GM21447 (cell line): ENCODE results near the gene PRR22.

ENCODE experiments used
- ATAC-seq: cut with Tn5 transposase; IDR thresholded peaks from one replicate; pipeline ENCODE4 v1.9.1; 2021; ENCODE audit not compliant: unreplicated experiment

The PRR22 gene

DNA sequence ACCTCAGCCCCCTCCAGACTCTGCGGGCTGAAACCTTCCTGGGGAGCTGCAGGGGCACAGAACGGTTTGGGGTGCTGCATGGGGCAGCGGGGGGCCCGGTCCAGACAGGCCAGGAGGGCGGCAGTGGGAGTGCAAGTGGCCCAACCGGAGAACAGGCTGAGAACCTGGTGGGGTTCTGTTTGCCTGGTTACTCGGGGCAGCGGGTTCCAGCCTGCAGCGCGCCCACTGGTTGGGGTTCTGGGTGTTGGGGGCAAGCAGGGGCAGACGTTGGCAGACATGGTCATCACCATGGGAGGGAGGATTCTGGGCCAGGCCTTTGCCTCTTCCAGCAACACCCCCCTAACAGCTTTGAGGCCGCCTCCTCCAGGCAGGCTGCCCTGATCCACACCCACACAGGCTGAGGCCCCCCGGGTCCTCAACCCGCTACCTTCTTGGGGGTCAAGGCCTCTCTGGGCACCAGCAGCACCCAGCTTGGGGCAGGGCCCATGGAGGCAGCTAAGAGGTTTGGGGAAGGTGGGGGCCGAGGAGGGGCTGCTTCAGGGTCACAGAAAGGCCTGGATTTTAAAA lies at the start of gene PRR22:
TSS of gene PRR22 (minus strand) at position 166 of the 567 bp plus-strand sequence. CDS start at position 80, 86 bp downstream.
- no peak for ATAC-seq

DNA sequence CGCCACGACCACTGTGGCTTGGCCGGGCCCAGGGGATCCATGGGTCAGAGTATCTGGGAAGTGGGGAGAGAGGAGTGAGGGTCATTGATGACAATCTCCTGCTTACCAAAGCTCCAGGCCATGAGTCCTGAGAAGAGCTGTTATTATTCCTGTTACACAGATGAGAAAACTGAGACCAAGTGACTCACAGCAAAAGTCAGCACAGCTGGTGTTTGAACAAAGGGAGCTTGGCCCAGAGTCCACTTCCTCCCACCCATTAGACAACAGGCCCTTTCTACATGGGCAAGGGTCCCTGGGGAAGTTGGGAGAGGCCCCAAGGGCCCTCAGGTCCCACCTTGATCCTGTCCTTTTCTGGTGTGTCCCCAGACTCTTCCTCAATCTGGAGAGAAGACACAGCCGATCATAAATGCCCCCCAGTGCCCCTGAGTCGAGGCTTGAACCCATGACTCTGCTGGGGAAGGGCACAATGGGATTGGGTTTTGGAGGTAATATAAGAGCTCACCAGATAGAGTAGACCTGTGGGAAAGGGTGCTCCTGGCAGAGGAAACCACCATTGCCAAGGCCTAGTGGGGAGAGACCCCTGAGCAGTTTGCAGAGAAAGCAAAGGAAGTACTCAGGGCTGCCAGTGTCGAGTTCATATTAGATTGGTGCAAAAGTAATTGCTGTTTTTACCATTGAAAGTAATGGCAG lies 48.1 kb upstream of the PRR22 start:
- no peak for ATAC-seq

GRCh38 chr19:5832061-5832460 lies 47.5 kb upstream of the PRR22 start:
- no peak for ATAC-seq

GRCh38 chr19:5831159-5831558 lies 46.6 kb upstream of the PRR22 start:
- no peak for ATAC-seq

GRCh38 chr19:5829567-5830310 lies 45.2 kb upstream of the PRR22 start:
- ATAC-seq = no peak

- ATAC-seq = no peak
Observed at GRCh38 chr19:5828661-5829566, 44.4 kb upstream of the PRR22 start.

DNA sequence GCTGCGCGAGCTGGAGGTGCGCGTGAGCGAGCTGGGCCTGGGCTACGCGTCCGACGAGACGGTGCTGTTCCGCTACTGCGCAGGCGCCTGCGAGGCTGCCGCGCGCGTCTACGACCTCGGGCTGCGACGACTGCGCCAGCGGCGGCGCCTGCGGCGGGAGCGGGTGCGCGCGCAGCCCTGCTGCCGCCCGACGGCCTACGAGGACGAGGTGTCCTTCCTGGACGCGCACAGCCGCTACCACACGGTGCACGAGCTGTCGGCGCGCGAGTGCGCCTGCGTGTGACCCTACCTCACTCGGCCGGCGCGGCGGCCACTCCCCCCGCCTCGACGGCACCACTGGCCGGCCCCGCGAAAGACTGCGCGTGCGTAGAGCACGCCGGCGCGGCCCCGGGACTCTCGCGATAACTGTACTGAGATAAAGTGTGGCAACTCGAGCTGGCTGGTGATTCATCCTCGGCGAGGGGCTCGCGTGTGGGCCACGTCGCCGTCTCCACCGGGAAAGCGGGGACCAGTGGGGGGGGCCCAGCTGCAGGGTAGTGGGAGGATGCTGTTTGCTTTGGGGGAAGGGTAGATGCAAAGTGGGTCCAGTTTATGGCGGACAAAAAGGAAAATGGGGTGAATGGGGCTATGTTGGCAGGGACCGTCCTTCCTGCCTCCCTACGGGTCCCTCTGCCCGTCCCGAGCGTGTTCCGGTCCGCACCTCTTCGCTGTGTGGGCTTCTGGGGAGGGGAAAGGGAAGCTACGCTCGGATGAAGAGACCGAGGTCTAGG lies 43.5 kb upstream of the PRR22 start:
- peak; percentile 59 for ATAC-seq

DNA sequence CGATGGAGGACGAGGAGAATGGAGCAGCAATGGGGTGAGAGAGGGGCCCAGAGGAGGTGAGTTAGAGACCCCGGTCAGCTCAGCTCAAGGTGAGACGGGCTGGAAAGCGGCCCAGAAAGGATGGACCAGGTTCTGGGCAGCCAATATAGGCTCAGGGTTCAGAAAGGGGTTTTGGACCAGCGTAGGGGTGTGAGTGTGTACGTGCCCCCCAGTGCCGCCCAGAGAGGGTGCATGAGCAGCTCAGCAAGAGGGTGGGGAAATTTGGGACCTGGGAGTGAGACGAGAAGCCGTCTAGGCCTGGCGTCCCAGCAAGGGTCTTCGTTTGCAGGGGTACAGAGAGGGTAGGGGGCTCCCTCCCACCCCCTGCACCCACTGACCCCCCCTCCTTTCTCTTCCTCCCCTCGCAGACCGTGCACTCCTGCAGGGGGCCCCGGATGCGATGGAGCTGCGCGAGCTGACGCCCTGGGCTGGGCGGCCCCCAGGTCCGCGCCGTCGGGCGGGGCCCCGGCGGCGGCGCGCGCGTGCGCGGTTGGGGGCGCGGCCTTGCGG lies 42.9 kb upstream of the PRR22 start:
- no peak for ATAC-seq

GRCh38 chr19:5826531-5827341 lies 42.2 kb upstream of the PRR22 start:
- ATAC-seq = no peak

DNA sequence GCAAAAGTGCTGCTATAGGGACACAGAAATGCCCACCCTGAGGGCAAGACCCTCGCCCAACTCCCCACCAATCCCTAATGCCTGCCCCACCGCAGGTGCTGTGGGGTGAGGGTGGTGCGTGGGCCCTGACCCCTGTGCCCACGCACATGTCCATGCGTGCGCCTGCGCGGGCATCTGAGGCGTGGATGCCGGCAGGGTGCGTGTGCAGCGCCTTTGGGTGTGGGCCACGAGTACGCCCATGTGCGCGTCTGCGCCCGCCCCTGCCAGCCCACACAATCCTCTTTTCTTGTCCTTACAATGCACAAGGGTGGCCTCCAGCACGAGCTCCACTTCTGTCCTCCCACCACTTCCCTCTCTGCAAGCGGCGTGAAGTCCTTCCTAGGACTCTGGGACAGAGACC lies 40.6 kb upstream of the PRR22 start:
- no peak for ATAC-seq

GRCh38 chr19:5824751-5825150 lies 40.2 kb upstream of the PRR22 start:
- ATAC-seq = no peak

GRCh38 chr19:5823579-5824281 lies 39.2 kb upstream of the PRR22 start:
- ATAC-seq = no peak

DNA sequence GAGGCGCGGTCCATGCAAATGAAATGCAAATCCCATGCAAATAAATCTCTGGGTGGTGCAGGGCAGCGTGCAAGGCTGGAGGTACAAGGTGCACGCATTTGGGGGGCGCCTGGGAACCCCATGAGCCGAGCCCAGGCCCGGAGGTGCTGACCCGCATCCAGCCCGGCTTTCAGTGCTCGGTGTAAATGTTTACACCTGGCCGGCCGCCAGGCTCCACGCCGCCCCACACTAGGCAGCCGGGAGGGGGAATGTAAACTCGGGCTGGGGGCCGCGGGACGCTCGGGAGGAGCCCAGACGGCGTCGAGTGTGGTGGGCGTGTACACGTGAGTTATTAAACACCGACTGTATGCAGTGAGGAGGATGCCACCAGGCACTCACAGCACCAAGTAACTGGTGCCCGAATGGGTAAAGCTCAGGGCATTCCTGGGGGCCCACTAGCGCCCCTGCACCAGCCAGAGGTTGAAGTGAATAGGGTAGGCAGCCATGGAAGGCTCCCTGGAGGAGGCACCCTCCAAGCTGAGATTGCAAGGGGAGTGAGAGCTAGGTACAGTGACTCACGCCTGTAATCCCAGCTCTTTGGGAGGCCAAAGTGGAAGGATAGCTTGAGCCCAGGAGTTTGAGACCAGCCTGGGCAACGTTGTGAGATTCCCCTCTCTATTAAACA lies 37.8 kb upstream of the PRR22 start:
- ATAC-seq = no peak

DNA sequence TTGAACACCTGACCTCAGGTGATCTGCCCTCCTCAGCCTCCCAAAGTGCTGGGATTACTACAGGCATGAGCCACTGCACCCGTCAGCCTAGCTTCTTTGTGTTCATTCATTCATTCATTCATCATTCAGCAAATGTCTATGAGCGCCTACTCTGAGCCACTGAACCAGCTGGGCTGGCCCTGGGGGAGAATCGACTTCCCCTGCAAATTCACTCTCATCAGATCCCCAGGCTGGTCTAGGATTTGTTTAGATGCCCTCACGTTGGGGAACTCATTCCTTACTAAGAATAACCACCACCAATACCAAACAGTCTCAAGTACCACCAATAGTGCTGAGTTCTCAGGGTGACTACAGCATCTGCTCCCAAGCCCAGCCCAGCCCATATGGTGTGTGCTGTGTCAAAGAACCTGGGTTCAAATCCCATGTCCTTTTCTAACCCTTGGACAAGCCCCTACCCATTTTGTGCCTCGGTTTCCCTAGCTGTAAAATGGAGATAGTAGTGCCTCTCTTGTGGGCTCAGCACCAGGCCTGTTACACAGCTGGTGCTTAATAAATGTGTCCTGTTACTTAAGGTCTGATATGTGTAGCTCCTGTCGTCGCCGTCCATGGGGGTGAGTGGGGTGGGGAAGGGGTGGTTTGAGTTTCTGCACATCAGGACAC lies 37.1 kb upstream of the PRR22 start:
- ATAC-seq = no peak

DNA sequence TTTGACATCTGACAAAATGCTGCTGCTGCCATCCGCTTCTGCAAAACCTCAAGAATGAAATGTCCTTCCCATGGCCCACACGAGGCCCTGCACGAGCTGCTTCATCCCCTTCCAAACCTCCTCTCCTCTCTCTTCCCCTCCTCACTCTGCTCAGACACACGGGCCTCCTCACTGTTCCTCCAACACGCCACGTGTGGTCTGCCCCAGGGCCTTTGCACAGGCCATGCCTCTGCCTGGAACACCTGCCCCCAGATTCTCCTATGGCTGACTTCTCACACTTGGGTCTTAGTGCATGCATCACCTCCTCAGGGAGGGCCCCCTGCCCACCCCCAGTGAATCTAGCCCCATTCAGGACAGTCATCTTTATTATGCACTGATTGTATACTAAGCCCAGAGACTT lies 36.2 kb upstream of the PRR22 start:
- no peak for ATAC-seq

DNA sequence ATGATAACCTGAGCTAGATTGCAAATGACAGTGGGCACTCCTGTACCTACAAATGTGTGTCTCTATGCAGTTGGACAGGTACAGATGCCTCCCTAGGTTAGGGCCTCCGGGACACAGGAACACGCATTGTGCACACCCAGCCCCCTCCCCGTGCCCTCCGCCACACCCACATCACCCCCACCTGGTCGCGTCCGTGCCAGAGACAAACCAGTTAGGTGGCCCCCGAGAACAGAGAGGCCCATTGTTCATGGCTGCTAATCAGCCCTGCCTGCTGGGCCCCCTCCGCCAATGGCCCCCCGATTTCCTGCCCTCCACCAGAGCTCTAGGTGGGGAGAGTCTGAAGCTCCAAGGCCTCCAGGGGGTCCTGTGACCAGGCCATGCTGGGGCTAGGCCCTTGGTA lies 34.0 kb upstream of the PRR22 start:
- no peak for ATAC-seq

- ATAC-seq = no peak
Observed at GRCh38 chr19:5817218-5817617, 32.7 kb upstream of the PRR22 start.

- ATAC-seq = no peak
Observed at GRCh38 chr19:5814852-5815246, 30.3 kb upstream of the PRR22 start.
